HTERT RPE-1 (cell line): ENCODE measurements around the gene MAPRE3.
"Not testable (repeated sequence)": the region's sequence is repeated elsewhere in the genome, so short reads cannot be mapped to it uniquely, and the experiment has no call there.

Source experiments
- in situ Hi-C: fragments of 300-500 bp; cut with MboI; formaldehyde crosslinking; loops from 4 replicates; pipeline ENCODE4 v1.14.3; 2020; ENCODE audit warnings: low sequenced_read_pairs

The MAPRE3 gene

DNA sequence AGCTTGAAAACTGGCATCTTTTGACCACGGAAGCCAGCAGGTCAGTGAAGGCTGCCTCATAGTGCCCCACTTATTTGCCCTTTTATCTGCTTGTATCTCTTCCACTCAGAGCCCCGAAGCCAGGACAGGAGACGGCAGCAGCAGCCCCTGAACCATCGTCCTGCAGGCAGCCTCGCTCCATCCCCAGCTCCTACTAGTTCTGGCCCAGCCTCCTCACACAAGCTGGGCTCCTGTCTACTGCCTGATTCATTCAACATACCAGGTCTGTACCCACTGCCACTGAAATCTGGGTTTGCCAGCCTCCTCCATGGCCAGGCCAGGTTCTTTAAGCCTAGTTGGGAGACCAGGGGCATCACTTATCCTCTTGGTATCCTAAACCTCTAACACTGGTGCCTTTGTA lies 96.9 kb downstream of the MAPRE3 start:
- in situ Hi-C loops = no loop called here

DNA sequence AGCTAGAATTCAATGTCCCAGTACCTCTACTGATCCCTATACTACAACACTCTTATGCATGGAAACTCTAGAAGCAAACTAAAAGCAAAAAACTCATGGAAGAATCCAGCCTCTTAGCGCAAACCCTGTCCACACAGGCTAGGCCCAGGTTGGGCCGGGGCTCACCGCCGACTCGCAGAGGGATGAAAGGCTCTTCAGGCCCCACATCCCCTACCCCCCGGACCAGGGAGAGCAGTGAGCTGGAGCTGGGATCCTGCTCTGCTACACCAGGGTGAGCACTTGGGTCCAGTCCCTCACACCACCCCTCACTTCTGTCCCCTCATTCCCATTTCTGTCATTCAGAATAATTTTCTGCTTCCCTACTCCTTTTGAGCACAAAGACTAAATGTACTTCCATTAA lies 99.0 kb downstream of the MAPRE3 start:
- in situ Hi-C loops = no loop called here

DNA sequence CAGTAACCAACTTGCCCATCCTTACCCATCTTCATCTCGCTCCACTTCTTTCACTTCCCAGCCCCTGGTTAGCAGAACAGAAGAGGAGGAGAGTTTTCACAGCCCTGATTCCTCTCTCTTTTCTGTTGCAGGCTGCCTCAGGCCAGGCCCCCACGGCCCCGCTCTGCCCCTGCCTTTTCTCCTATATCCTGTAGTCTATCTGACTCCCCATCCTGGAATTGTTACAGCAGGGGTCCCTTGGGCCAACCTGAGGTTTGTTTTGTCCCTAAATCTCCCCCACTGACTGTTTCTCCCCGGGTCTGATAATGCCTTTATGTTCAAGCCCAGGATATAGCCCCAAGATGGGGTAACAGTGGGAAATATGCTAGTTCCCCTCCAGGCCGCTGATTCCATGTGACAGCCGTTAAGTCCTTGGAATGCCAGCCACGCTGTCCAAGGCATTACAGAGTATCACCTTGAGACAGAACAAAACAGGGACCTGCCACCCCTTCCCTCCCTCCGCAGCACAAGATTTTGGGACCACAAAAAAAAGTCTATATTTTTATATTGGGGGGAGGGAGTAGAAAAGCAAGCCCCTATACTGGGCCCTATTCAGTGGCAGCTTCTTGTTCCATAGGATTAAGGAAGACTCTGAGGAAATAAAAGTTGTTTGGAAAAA lies 99.7 kb downstream of the MAPRE3 start:
- in situ Hi-C loops = no loop called here

DNA sequence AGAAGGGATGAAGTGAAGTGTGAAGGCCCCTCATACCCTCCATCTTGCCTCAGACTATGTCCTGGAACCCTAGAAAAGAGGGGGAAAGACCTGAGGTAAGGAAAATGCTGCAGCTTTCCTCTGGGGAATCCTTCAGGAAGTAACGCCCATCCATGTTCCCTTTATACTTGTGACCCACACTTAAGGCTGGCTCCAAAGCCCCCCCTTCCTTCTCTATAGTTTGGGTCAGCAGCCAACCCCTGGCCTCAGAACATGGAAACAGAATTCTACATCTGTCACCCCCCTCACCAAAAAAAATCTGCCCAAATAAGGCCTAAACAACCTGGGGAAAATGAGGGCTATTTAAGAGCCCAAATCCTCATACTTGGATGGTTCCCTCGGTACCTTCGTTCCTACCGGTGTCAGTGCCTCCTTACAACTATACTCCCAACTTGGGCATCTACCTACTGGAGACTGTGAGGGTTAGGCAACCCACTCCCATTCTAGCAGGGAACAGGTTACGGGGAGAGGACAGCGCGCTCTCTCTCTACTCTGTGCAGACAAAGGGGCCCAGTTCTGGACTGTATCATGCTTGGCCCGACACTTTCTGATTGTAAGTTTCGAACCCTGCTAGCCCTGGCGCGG lies 100.3 kb downstream of the MAPRE3 start:
- in situ Hi-C loops = no loop called here

DNA sequence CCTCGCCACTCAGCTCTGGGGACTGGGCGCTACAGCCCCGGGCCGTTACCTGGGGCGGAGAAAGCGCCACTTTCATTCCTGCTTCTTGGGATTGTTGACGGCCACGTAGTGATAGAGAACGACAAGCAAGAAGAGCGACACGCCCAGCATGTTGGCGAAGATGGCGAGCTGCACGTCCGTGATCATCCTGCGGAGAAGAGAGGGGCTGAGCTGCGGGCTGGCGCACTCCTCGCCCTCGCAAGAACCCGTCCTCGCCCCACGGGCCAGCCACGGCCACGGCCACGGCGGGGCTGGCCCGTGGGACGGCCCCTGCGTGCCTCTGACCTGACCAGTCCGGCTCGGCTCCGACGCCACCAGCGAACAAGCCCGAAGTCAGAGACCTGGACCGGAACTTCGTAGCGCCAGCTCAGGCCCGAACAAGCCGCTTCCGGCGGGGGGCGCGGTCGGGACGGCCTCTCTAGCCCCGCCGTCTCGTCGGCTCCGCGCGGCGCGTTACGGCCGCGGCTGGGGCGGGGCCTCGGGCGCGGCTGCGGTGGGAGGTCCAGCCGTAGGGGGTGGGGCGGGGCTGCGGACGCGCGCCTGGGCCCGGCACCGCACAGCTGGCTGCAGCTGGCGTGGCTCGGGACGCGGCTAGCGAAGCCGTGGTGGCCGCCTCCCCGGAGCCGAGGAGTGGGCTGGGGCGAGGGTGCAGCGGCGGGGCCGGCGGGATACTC lies 101.0 kb downstream of the MAPRE3 start, which contains the start of gene OST4:
Gene OST4 (minus strand): TSS at position 378 of the 713 bp plus-strand sequence.
- in situ Hi-C loops = no loop called here

DNA sequence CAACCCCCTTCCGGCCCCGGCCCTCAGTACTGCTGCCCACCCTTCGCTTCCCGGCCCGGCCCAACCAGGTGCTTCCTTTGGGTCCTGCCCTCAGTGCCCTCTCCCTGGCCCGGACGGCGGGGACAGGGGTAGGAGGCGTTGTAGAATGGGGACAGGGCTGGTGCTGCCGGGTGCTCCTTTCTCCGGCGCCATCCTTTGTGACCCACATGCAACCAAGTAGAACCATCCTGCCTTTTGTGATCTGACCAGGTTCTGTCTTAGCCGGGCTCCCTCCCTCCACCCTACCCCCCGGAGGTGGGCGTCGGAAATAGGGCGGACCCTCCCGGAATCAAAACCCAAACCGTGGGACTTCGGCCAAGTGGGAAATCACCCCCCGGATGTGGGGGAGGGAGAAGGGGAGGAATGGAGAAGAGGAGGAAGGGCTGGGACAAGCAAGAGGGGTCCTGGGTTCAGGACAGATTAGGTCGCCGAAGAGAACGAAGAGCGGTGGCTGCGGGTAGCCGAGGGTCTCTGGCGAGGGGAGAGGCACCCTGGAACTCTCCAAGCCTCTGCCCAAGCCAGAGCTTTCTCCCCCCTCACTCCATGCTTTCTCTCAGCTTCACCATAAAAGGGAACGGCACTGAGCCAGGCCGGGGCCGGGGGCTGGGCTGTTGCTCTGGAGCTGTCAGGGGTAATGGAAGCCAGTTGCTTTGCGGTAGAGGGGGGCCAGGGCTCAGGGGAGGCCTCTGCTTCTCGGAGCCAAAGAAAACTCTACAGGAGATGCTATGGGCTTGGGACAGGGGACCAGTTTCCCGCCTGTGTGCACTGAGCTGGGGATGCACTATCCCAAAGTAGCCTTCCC lies 101.8 kb downstream of the MAPRE3 start:
- in situ Hi-C loops = no loop called here

DNA sequence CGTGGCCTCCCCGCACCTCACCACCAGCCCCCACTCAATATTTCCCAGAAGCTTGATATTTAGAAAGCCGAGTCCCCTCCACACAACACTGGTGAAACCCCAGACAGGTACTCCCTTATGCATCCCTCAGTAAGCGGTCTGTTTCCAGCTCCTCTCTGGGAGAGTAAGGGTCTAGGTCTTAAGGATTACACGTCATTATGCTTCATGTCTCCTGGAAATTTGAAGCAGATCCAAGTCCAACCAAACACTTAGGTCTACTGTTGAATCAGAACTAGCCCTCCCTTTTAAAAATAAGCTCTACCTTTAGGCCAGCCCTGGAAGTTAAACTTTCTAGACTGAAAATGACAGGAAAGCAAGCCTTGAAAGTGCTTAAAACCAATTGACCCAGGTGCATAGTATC lies 102.5 kb downstream of the MAPRE3 start:
- in situ Hi-C loops = no loop called here

DNA sequence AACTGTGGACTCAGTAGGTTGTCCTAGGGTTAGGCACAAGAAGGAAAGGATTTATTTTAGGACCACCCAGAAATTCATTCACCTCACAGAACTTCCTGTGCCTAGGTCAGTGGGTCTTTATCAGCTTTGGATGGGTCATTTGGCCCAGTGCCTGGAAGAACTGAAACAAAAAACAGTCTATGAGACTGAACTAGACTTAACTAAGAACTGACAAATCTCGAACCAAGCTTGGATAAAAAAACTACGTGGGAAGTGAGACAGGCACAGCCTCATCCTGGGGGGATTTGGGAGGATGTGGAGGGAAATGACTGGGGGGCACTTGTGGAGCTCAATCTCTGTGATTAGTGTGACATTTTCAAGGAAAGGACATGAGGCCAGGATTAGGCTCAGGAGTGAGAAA lies 103.3 kb downstream of the MAPRE3 start:
- in situ Hi-C loops = no loop called here

DNA sequence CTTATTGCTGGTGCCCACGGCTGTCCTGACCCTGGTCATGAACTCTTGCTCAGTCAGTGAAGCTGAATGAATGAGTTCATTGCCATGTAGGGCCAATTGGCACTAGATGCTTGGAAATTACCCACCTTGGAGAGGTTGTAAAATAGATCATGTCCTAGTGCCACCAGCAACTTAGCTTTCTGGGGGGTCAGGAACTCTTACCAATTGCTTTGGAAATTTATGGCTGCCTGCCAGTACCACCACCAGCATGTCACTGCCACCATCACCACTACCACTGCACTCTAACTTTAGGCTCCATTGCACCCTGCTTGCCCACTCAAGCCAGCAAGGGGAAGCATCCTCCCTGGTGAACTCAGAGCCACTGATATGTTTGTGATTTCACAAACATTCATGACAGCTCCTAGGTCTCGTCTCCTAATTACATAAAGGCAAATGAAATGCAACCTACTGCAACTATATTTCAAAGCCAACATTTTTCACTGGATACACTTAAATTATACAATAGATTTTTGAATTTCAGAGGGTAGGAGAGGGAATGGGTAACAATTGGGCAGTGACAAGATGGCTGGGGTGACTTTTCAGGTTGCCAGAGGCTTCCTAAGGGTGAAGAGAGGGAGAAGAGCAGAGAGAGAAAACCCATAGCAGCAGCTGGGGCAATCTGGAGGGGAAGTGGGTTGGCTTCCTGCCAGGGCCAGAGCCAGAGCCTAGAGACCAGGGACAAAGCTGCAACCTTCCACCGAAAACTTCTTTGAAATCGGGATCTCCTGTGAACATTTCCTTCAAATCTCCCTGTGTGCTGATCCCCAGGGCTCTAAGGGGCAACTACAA lies 104.5 kb downstream of the MAPRE3 start:
- in situ Hi-C loops = no loop called here

DNA sequence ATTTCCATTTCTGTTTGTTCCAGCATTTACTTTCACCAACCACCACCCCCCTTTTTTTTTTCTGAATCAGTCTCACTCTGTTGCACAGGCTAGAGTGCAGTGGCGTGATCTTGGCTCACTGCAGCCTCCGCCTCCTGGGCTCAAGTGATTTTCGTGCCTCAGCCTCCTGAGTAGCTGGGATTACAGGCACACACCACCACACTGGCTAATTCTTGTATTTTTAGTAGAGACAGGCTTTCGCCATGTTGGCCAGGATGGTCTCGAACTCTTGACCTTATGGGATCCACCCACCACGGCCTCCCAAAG lies 105.1 kb downstream of the MAPRE3 start:
- in situ Hi-C loops = not testable (repeated sequence)

DNA sequence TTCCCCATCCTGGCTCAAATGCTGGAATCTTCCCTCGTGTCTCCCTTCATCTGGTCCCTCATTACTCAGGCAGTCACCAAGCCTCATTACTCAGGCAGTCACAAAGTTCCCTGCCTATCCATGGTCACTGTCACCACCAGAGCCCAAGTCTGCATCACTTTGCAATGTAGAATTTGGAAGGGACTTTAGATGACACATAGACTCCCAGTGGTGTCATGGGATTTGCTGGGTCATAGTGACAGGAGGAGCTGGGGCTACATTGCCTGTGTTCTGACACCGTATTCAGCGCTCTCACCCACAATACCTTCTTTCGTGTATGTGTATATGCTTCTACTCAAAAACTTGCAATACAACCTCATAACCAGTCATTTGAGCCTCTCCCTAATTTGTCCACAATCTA lies 105.9 kb downstream of the MAPRE3 start:
- in situ Hi-C loops = no loop called here
